ENCODE results near the gene HUNK. TPM values are rescaled to one million over a fixed set of nuclear protein-coding genes. Genes with fewer than 3 reads are reported as not detected.

The HUNK gene
- total RNA-seq, 1 experiment from 2014 or later, result 2.1 TPM

DNA sequence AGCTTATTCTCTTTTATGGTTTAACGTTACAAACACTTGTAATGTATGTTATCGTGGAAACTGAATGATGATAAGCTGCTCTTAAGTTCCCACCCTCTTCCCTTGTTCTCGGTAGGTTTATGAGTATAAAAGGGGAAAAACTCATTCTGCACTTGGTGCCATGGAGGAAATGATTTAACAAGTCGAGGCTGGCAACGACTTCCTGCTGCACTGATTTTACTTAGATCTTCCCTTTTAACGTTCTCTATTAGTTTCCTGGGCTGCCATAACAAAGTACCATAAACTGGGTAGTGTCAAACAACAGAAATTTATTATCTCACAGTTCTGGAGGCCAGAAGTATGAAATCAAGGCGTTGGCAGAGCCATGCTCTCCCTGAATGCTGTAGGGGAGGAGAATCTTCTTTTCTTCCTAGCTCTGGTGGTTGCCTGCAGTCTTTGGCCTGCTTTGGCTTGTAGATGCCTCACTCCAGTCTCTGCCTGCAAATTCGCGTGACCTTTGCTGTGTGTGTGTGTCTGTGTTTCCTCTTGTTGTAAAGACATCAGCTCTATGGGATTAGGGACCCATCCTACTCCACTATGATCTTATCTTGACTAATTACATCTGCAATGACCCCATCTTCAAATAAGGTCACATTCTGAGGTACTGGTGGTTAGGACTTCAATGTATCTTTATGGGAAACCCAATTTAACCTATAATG is 26.3 kb downstream of the HUNK start:
- no peaks in the 10 kb centered on the region for H3K27me3 ChIP-seq (replicated peaks; ENCODE audit: insufficient read depth, low read depth, low read length, poor library complexity)
- POLR2A ChIA-PET (ENCODE audit: low non-redundant PET), result no interaction called here
- no peak overlapping the region for H3K4me3 ChIP-seq (ENCODE audit: low read depth, low read length, poor library complexity, severe bottlenecking)
- H3K27ac ChIP-seq (ENCODE audit: low read depth, low read length, poor library complexity, severe bottlenecking), result peak overlapping the region; percentile 27
- intact Hi-C loops (cut with micrococcal nuclease; ENCODE audit: unreplicated experiment), result no loop called here
- H3K9me3 ChIP-seq (ENCODE audit: low read depth, low read length, poor library complexity, severe bottlenecking), result no peaks in the 10 kb centered on the region
- peaks cover 10% of the 10 kb centered on the region for H3K4me1 ChIP-seq (ENCODE audit: insufficient read depth, low read length, poor library complexity, severe bottlenecking)
- peak; percentile 58 for DNase-seq (ENCODE audit: low spot score)
- CTCF ChIA-PET, result no interaction called here
- BruUV-seq (replicated peaks), result no TSS peak
- no peak for TF ChIP-seq EZH2 (IDR thresholded peaks at IDR 0.05; ENCODE audit: borderline replicate concordance, low read depth, low read length, poor library complexity, severe bottlenecking)
- TF ChIP-seq, protein P1, sequence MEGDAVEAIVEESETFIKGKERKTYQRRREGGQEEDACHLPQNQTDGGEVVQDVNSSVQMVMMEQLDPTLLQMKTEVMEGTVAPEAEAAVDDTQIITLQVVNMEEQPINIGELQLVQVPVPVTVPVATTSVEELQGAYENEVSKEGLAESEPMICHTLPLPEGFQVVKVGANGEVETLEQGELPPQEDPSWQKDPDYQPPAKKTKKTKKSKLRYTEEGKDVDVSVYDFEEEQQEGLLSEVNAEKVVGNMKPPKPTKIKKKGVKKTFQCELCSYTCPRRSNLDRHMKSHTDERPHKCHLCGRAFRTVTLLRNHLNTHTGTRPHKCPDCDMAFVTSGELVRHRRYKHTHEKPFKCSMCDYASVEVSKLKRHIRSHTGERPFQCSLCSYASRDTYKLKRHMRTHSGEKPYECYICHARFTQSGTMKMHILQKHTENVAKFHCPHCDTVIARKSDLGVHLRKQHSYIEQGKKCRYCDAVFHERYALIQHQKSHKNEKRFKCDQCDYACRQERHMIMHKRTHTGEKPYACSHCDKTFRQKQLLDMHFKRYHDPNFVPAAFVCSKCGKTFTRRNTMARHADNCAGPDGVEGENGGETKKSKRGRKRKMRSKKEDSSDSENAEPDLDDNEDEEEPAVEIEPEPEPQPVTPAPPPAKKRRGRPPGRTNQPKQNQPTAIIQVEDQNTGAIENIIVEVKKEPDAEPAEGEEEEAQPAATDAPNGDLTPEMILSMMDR (conservative IDR thresholded peaks at IDR 0.05; ENCODE audit: low read depth, low read length), result no peak
- no peaks in the 10 kb centered on the region for H3K36me3 ChIP-seq (ENCODE audit: insufficient read depth, low read length, poor library complexity, severe bottlenecking)

DNA sequence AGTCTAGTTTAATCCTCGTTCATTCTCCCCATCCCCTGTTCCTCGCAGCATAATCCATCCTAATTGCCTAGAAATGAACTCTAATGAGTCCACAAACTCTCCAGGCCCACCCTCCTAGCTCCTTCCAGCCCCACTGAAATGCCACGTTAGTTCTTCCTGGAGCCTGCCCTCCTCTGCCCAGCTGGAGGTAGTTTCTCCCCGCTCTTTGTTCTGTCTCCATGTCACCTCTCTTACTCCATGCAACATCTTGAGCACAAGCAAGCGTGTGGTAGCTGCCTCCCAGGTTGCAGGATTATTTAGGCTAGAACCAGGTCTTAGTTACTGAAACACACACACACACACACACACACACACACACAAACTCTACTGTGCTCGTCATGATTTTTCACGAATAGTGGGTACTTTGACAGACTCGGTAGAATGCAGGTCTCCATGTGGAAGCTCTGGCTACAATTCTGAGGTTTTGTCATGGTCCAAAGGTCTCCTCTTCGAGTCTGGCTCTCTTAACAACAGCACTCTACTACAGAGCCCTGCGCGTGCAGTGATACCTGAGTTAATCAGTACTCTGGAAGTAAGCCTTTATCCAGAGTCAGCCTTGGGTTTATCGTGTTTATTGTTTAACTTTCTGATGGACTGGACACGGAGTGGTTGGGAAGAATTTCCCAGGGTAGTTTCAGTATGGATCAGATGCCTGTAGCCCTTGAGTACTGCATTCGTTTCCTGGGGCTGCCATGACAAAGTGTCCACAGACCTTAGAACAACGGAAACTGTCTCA is 27.5 kb downstream of the HUNK start:
- no peaks in the 10 kb centered on the region for H3K27me3 ChIP-seq (replicated peaks; ENCODE audit: insufficient read depth, low read depth, low read length, poor library complexity)
- no peak overlapping the region for H3K4me3 ChIP-seq (ENCODE audit: low read depth, low read length, poor library complexity, severe bottlenecking)
- no TSS peak for BruUV-seq (replicated peaks)
- intact Hi-C loops (cut with micrococcal nuclease; ENCODE audit: unreplicated experiment), result no loop called here
- no peak for TF ChIP-seq EZH2 (IDR thresholded peaks at IDR 0.05; ENCODE audit: borderline replicate concordance, low read depth, low read length, poor library complexity, severe bottlenecking)
- TF ChIP-seq, protein P1 (conservative IDR thresholded peaks at IDR 0.05; ENCODE audit: low read depth, low read length), result no peak
- no peaks in the 10 kb centered on the region for H3K9me3 ChIP-seq (ENCODE audit: low read depth, low read length, poor library complexity, severe bottlenecking)
- CTCF ChIA-PET, result no interaction called here
- no peak overlapping the region for H3K27ac ChIP-seq (ENCODE audit: low read depth, low read length, poor library complexity, severe bottlenecking)
- no peaks in the 10 kb centered on the region for H3K36me3 ChIP-seq (ENCODE audit: insufficient read depth, low read length, poor library complexity, severe bottlenecking)
- peaks cover 10% of the 10 kb centered on the region for H3K4me1 ChIP-seq (ENCODE audit: insufficient read depth, low read length, poor library complexity, severe bottlenecking)
- POLR2A ChIA-PET (ENCODE audit: low non-redundant PET), result no interaction called here
- no peak for DNase-seq (ENCODE audit: low spot score)

DNA sequence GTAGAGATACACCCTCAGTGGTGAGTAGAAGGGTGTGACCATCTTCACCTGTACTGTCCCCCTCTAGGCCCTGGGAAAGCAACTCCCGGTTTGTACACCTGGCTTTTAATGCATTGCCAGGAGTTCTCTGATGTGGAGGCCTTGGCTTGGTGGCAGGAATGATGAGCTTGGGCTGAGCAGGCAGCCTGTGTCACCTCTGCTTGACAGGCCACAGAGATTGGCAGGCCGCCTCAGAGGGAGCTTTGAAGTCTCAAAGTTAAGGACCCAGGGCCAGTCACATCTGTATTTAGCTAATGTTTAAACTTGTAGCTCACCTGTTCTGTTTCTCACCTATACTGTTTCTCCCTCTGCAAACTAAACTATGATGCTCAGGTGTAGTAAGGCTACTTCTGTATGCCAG is 28.5 kb downstream of the HUNK start:
- Histone ChIP-seq H3K36me3 (ENCODE audit: insufficient read depth, low read length, poor library complexity, severe bottlenecking) (no peaks in the 10 kb centered on the region), H3K27ac (ENCODE audit: low read depth, low read length, poor library complexity, severe bottlenecking) (no peak overlapping the region), H3K9me3 (ENCODE audit: low read depth, low read length, poor library complexity, severe bottlenecking) (no peaks in the 10 kb centered on the region), H3K4me1 (ENCODE audit: insufficient read depth, low read length, poor library complexity, severe bottlenecking) (peaks cover 10% of the 10 kb centered on the region), H3K27me3 (replicated peaks; ENCODE audit: insufficient read depth, low read depth, low read length, poor library complexity) (no peaks in the 10 kb centered on the region), H3K4me3 (ENCODE audit: low read depth, low read length, poor library complexity, severe bottlenecking) (no peak overlapping the region)
- POLR2A ChIA-PET (ENCODE audit: low non-redundant PET), result interaction anchor here (0.6 kb wide), 1 partner anchor 700 kb away, joined by 8 read pairs; no protein-coding TSS in a partner anchor
- TF ChIP-seq, protein P1 (conservative IDR thresholded peaks at IDR 0.05; ENCODE audit: low read depth, low read length), result no peak
- no peak for TF ChIP-seq EZH2 (IDR thresholded peaks at IDR 0.05; ENCODE audit: borderline replicate concordance, low read depth, low read length, poor library complexity, severe bottlenecking)
- CTCF ChIA-PET, result no interaction called here
- intact Hi-C loops (cut with micrococcal nuclease; ENCODE audit: unreplicated experiment), result no loop called here
- no peak for DNase-seq (ENCODE audit: low spot score)
- no TSS peak for BruUV-seq (replicated peaks)
